SK-N-SH (cell line): ENCODE results near the gene FOXO1. TPM values are rescaled to one million over a fixed set of nuclear protein-coding genes. Genes with fewer than 3 reads are reported as not detected.

Experiments used
- CTCF ChIA-PET: fragments of 300-600, 350-600 bp; formaldehyde crosslinking; extraction: SDS; loops from one replicate; lab custom pipeline; 2021; lab: Yijun Ruan, JAX
- POLR2A ChIA-PET: fragments of 350-600 bp; sonication (Branson Sonifier 250); formaldehyde crosslinking; extraction: SDS; loops from one replicate; lab custom pipeline; 2020; ENCODE audit warnings: antibody characterized with exemption, inconsistent platforms; lab: Yijun Ruan, JAX
- DNase-seq: peaks from one replicate; pipeline ENCODE4 v3.0.0; 2012
- H2AFZ ChIP-seq: fragments of 200-600 bp; sonication (generic); 2 replicates; pipeline ENCODE4 v1.8.1; 2016; ENCODE audit warnings: antibody characterized with exemption, mild to moderate bottlenecking, low read depth
- H3F3A ChIP-seq: fragments of 200-600 bp; sonication (generic); replicated peaks from 2 replicates; pipeline ENCODE3; 2016; ENCODE audit warnings: antibody characterized with exemption, mild to moderate bottlenecking; ENCODE audit not compliant: insufficient read depth
- H3K27ac ChIP-seq, 2 experiments: fragments of 200-500 bp in 1 of 2; fragments of 200-600 bp in 1 of 2; sonication (Bioruptor generic) in 1 of 2; sonication (generic), shearing (Covaris generic) in 1 of 2; 2 replicates each; pipeline versions ENCODE4 v1.5.1 to v1.6.1; 2014 to 2016; ENCODE audit warnings: low read depth in 2 of 2, inconsistent platforms in 1 of 2, low read length in 1 of 2, mild to moderate bottlenecking in 1 of 2, mixed read lengths in 1 of 2
- H3K27me3 ChIP-seq: fragments of 200-600 bp; sonication (generic), shearing (Covaris generic); 2 replicates; pipeline ENCODE4 v1.6.1; 2016; ENCODE audit warnings: mixed run types; ENCODE audit not compliant: insufficient read depth
- H3K36me3 ChIP-seq, 2 experiments: fragments of 200-500 bp in 1 of 2; fragments of 200-600 bp in 1 of 2; sonication (Bioruptor generic) in 1 of 2; sonication (generic) in 1 of 2; replicated peaks in 1 of 2; 2 replicates each; pipeline versions ENCODE3 to v1.5.1; 2014 to 2016; ENCODE audit warnings: low read length in 1 of 2, mild to moderate bottlenecking in 1 of 2; ENCODE audit not compliant: insufficient read depth in 2 of 2, control insufficient read depth in 1 of 2
- H3K4me1 ChIP-seq, 2 experiments: fragments of 200-500 bp in 1 of 2; fragments of 200-600 bp in 1 of 2; sonication (Bioruptor generic) in 1 of 2; sonication (generic), shearing (Covaris generic) in 1 of 2; 2 replicates each; pipeline versions ENCODE4 v1.5.1 to v1.6.1; 2014 to 2016; ENCODE audit warnings: low read depth in 1 of 2, low read length in 1 of 2, mixed run types in 1 of 2; ENCODE audit not compliant: insufficient read depth in 2 of 2, control insufficient read depth in 1 of 2
- H3K4me2 ChIP-seq: fragments of 200-600 bp; sonication (generic), shearing (Covaris generic); 2 replicates; pipeline ENCODE4 v1.6.1; 2017; ENCODE audit warnings: mixed run types
- H3K4me3 ChIP-seq, 2 experiments: fragments of 200-500 bp in 1 of 2; fragments of 200-600 bp in 1 of 2; sonication (Bioruptor generic) in 1 of 2; sonication (generic), shearing (Covaris generic) in 1 of 2; 2 replicates each; pipeline versions ENCODE4 v1.5.1 to v1.8.1; 2014 to 2016; ENCODE audit warnings: low read depth in 2 of 2, inconsistent platforms in 1 of 2, low read length in 1 of 2, mild to moderate bottlenecking in 1 of 2, mixed read lengths in 1 of 2, moderate library complexity in 1 of 2
- H3K79me2 ChIP-seq: fragments of 200-600 bp; sonication (generic); 2 replicates; pipeline ENCODE4 v1.8.1; 2017; ENCODE audit warnings: mild to moderate bottlenecking; ENCODE audit not compliant: insufficient read depth
- H3K9ac ChIP-seq: fragments of 200-600 bp; sonication (generic); 2 replicates; pipeline ENCODE4 v1.6.1; 2017; ENCODE audit warnings: mixed run types
- H3K9me2 ChIP-seq: fragments of 200-600 bp; sonication (generic); 2 replicates; pipeline ENCODE4 v1.6.1; 2017; ENCODE audit warnings: mixed run types
- H3K9me3 ChIP-seq: fragments of 200-600 bp; sonication (generic); 2 replicates; pipeline ENCODE4 v1.6.1; 2017; ENCODE audit warnings: mixed run types, mild to moderate bottlenecking, moderate library complexity
- H4K20me1 ChIP-seq: fragments of 200-600 bp; sonication (generic); 2 replicates; pipeline ENCODE4 v1.6.1; 2017; ENCODE audit warnings: mild to moderate bottlenecking, mixed run types; ENCODE audit not compliant: insufficient read depth
- ELF1 ChIP-seq: IDR thresholded peaks from 2 replicates; pipeline ENCODE4 v1.4.0; 2012
- EZH2phosphoT487 ChIP-seq: fragments of 200-600 bp; sonication (generic); IDR thresholded peaks from 2 replicates; pipeline ENCODE4 v1.6.1; 2017; ENCODE audit warnings: low read depth, mixed run types, mild to moderate bottlenecking, antibody characterized with exemption, moderate library complexity, borderline replicate concordance
- FOSL2 ChIP-seq: IDR thresholded peaks from 2 replicates; pipeline ENCODE4 v1.4.0; 2012; ENCODE audit warnings: low read depth, mild to moderate bottlenecking, moderate library complexity, borderline replicate concordance
- GATA2 ChIP-seq: sonication (generic); formaldehyde crosslinking; IDR thresholded peaks from 2 replicates; pipeline ENCODE4 v1.5.0; 2020; ENCODE audit warnings: mild to moderate bottlenecking, missing genetic modification reagents
- JUND ChIP-seq: IDR thresholded peaks from 2 replicates; pipeline ENCODE4 v1.4.0; 2012
- MXI1 ChIP-seq: IDR thresholded peaks from 2 replicates; pipeline ENCODE4 v1.6.1; 2012; ENCODE audit warnings: mild to moderate bottlenecking, low read depth, low read length, improper control_type of control experiment
- NFIC ChIP-seq: IDR thresholded peaks from 2 replicates; pipeline ENCODE4 v1.4.0; 2012; ENCODE audit warnings: borderline replicate concordance
- POLR2AphosphoS5 ChIP-seq: IDR thresholded peaks from 2 replicates; pipeline ENCODE4 v1.6.1; 2012; ENCODE audit warnings: low read depth, low read length
- REST ChIP-seq: IDR thresholded peaks from 2 replicates; pipeline ENCODE4 v1.6.1; 2012; ENCODE audit warnings: mild to moderate bottlenecking, low read depth, low read length, moderate library complexity
- SIN3A ChIP-seq: IDR thresholded peaks from 2 replicates; pipeline ENCODE4 v1.6.1; 2012; ENCODE audit warnings: low read depth, mild to moderate bottlenecking, low read length, moderate library complexity, borderline replicate concordance
- SMC3 ChIP-seq: IDR thresholded peaks from 2 replicates; pipeline ENCODE4 v1.6.1; 2012; ENCODE audit warnings: low read depth, low read length, improper control_type of control experiment
- TAF1 ChIP-seq: IDR thresholded peaks from 2 replicates; pipeline ENCODE4 v1.6.1; 2012; ENCODE audit warnings: low read depth, mild to moderate bottlenecking, low read length, moderate library complexity, borderline replicate concordance
- TCF12 ChIP-seq: IDR thresholded peaks from 2 replicates; pipeline ENCODE4 v1.4.0; 2012
- WGBS: methylation state at CpG from one replicate; pipeline ENCODE4 v1.1.6; 2017; ENCODE audit warnings: low lambda C conversion rate; 5-methylcytosine and 5-hydroxymethylcytosine counted together
- polyA plus RNA-seq, 3 experiments: library from polyadenylated mRNA; depleted of rRNA; stranded (reverse); fragments of >200 nt; gene quantifications; 2 replicates each; pipeline ENCODE4 v1.2.3, GENCODE V29; 2012
- TF ChIP-seq, protein P1 (sequence below): fragments of 150-350 bp; IDR thresholded peaks from 2 replicates; pipeline ENCODE4 v1.6.1; 2017; ENCODE audit warnings: antibody characterized with exemption, low read length, low read depth, borderline replicate concordance
- TF ChIP-seq, protein P2 (sequence below): IDR thresholded peaks from 2 replicates; pipeline ENCODE4 v1.4.0; 2012; ENCODE audit warnings: low read depth, borderline replicate concordance
- TF ChIP-seq, protein P3 (sequence below): fragments of 200-600 bp; sonication (generic); IDR thresholded peaks from 2 replicates; pipeline ENCODE4 v1.6.1; 2017; ENCODE audit warnings: antibody characterized with exemption, mild to moderate bottlenecking, moderate library complexity
- TF ChIP-seq, protein P4 (sequence below): fragments of 150-350 bp; IDR thresholded peaks from 2 replicates; pipeline ENCODE4 v1.6.1; 2016; ENCODE audit warnings: mild to moderate bottlenecking, low read depth, low read length

FOXO1 gene
- polyA plus RNA-seq, 1 of the 3 experiments (the other 2 are of a cell fraction) = 1.8 TPM

GRCh38 chr13:40520916-40521315 is 145.5 kb downstream of the FOXO1 start (continued):
- TF ChIP-seq POLR2AphosphoS5 = no peak
- TF ChIP-seq, protein P1, sequence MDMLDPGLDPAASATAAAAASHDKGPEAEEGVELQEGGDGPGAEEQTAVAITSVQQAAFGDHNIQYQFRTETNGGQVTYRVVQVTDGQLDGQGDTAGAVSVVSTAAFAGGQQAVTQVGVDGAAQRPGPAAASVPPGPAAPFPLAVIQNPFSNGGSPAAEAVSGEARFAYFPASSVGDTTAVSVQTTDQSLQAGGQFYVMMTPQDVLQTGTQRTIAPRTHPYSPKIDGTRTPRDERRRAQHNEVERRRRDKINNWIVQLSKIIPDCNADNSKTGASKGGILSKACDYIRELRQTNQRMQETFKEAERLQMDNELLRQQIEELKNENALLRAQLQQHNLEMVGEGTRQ = no peak
- TF ChIP-seq EZH2phosphoT487 = no peak
- TF ChIP-seq, protein P2, sequence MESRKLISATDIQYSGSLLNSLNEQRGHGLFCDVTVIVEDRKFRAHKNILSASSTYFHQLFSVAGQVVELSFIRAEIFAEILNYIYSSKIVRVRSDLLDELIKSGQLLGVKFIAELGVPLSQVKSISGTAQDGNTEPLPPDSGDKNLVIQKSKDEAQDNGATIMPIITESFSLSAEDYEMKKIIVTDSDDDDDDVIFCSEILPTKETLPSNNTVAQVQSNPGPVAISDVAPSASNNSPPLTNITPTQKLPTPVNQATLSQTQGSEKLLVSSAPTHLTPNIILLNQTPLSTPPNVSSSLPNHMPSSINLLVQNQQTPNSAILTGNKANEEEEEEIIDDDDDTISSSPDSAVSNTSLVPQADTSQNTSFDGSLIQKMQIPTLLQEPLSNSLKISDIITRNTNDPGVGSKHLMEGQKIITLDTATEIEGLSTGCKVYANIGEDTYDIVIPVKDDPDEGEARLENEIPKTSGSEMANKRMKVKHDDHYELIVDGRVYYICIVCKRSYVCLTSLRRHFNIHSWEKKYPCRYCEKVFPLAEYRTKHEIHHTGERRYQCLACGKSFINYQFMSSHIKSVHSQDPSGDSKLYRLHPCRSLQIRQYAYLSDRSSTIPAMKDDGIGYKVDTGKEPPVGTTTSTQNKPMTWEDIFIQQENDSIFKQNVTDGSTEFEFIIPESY = no peak
- TF ChIP-seq JUND = no peak
- no peak for TF ChIP-seq FOSL2

DNA sequence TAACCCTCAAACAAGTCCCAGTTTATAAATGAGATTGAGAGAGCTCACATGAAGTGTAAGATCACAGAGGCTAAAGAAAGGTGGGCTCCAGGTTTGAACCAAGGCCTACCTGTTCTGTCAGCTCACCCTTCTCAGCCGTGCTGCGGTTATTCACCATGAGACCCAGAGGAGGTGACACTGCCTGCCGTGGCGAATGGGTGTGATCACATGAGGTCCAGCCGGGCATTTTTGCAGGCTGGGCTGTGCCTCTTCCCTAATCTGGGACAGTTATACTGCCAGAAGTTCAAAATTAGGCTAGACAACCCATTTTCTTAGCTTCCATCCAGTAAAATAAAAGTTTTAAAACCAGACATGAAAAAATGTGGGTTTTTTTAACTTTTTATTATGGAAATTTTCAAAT is 146.8 kb downstream of the FOXO1 start:
- no peaks in the 10 kb centered on the region for H3K9me2 ChIP-seq
- no peak overlapping the region for H3K4me2 ChIP-seq
- no peak overlapping the region for H3K27ac ChIP-seq
- ChIA-PET CTCF (no interaction called here), POLR2A (no interaction called here)
- H3F3A ChIP-seq = peaks cover 5% of the 10 kb centered on the region
- H3K36me3 ChIP-seq = no peaks in the 10 kb centered on the region
- no peaks in the 10 kb centered on the region for H3K9me3 ChIP-seq
- no peaks in the 10 kb centered on the region for H4K20me1 ChIP-seq
- H3K79me2 ChIP-seq = no peaks in the 10 kb centered on the region
- peaks cover 0 to 3% of the 10 kb centered on the region in 2 experiments; a peak in 1 of 4 replicates for H3K4me1 ChIP-seq
- H3K27me3 ChIP-seq = no peaks in the 10 kb centered on the region
- no peak overlapping the region for H3K4me3 ChIP-seq
- no peak for DNase-seq
- H2AFZ ChIP-seq = no peak overlapping the region
- WGBS = 88% methylated on average over 5 of the region's 5 CpGs
- H3K9ac ChIP-seq = no peak overlapping the region
- TF ChIP-seq TAF1 (no peak), SMC3 (no peak), NFIC (no peak), MXI1 (no peak), SIN3A (no peak), TCF12 (no peak), EZH2phosphoT487 (no peak), GATA2 (CRISPR knock-in tag) (no peak), ELF1 (no peak), REST (no peak), FOSL2 (no peak)
- TF ChIP-seq, protein P2 = no peak
- TF ChIP-seq, protein P3, sequence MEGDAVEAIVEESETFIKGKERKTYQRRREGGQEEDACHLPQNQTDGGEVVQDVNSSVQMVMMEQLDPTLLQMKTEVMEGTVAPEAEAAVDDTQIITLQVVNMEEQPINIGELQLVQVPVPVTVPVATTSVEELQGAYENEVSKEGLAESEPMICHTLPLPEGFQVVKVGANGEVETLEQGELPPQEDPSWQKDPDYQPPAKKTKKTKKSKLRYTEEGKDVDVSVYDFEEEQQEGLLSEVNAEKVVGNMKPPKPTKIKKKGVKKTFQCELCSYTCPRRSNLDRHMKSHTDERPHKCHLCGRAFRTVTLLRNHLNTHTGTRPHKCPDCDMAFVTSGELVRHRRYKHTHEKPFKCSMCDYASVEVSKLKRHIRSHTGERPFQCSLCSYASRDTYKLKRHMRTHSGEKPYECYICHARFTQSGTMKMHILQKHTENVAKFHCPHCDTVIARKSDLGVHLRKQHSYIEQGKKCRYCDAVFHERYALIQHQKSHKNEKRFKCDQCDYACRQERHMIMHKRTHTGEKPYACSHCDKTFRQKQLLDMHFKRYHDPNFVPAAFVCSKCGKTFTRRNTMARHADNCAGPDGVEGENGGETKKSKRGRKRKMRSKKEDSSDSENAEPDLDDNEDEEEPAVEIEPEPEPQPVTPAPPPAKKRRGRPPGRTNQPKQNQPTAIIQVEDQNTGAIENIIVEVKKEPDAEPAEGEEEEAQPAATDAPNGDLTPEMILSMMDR = no peak
- TF ChIP-seq, protein P1 = no peak
- TF ChIP-seq, protein P4, sequence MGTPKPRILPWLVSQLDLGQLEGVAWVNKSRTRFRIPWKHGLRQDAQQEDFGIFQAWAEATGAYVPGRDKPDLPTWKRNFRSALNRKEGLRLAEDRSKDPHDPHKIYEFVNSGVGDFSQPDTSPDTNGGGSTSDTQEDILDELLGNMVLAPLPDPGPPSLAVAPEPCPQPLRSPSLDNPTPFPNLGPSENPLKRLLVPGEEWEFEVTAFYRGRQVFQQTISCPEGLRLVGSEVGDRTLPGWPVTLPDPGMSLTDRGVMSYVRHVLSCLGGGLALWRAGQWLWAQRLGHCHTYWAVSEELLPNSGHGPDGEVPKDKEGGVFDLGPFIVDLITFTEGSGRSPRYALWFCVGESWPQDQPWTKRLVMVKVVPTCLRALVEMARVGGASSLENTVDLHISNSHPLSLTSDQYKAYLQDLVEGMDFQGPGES = no peak
